Measurements from ENCODE around the gene SMU1.

SMU1 gene

DNA sequence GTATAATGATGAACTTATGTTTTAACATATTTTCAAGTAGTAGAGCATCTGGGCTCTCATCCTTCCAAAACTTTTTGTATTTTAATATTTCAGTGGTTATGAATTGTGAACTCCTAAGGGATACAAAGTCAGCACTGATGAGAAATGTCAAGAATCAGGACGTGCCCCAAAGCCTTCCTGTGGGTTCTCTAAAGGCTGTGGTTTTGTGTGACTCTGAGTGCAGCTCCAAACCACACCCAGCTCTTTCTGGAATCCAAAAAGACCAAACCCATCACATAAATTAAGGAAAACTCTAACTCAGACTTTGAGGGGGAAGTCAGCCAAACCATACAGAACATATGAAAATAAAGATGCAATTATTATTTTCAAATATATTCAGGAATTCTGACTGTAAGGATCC is 40.8 kb upstream of the SMU1 start:
- ChIA-PET CTCF (no interaction called here), POLR2A (no interaction called here)
- H3K4me1 ChIP-seq (ENCODE audit: control insufficient read depth, insufficient read depth, low read length), result no peaks in the 10 kb centered on the region
- no peak overlapping the region for H3K4me3 ChIP-seq (ENCODE audit: low read depth, low read length)
- TF ChIP-seq ZNF174 (tag by site-specific recombination; IDR thresholded peaks at IDR 0.05) (no peak), PBX3 (CRISPR knock-in tag; IDR thresholded peaks at IDR 0.05) (no peak), OSR2 (tag by site-specific recombination; IDR thresholded peaks at IDR 0.05) (no peak), ZFP69B (tag by site-specific recombination; IDR thresholded peaks at IDR 0.05) (no peak), ZNF214 (tag by site-specific recombination; IDR thresholded peaks at IDR 0.05; ENCODE audit: borderline replicate concordance) (no peak), ZNF768 (tag by site-specific recombination; IDR thresholded peaks at IDR 0.05) (no peak), SP2 (tag by site-specific recombination; IDR thresholded peaks at IDR 0.05) (no peak), PRDM4 (tag by site-specific recombination; IDR thresholded peaks at IDR 0.05) (no peak)
- TF ChIP-seq, protein P1, sequence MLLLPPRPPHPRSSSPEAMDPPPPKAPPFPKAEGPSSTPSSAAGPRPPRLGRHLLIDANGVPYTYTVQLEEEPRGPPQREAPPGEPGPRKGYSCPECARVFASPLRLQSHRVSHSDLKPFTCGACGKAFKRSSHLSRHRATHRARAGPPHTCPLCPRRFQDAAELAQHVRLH (tag by site-specific recombination; IDR thresholded peaks at IDR 0.05), result no peak
- TF ChIP-seq, protein P2, sequence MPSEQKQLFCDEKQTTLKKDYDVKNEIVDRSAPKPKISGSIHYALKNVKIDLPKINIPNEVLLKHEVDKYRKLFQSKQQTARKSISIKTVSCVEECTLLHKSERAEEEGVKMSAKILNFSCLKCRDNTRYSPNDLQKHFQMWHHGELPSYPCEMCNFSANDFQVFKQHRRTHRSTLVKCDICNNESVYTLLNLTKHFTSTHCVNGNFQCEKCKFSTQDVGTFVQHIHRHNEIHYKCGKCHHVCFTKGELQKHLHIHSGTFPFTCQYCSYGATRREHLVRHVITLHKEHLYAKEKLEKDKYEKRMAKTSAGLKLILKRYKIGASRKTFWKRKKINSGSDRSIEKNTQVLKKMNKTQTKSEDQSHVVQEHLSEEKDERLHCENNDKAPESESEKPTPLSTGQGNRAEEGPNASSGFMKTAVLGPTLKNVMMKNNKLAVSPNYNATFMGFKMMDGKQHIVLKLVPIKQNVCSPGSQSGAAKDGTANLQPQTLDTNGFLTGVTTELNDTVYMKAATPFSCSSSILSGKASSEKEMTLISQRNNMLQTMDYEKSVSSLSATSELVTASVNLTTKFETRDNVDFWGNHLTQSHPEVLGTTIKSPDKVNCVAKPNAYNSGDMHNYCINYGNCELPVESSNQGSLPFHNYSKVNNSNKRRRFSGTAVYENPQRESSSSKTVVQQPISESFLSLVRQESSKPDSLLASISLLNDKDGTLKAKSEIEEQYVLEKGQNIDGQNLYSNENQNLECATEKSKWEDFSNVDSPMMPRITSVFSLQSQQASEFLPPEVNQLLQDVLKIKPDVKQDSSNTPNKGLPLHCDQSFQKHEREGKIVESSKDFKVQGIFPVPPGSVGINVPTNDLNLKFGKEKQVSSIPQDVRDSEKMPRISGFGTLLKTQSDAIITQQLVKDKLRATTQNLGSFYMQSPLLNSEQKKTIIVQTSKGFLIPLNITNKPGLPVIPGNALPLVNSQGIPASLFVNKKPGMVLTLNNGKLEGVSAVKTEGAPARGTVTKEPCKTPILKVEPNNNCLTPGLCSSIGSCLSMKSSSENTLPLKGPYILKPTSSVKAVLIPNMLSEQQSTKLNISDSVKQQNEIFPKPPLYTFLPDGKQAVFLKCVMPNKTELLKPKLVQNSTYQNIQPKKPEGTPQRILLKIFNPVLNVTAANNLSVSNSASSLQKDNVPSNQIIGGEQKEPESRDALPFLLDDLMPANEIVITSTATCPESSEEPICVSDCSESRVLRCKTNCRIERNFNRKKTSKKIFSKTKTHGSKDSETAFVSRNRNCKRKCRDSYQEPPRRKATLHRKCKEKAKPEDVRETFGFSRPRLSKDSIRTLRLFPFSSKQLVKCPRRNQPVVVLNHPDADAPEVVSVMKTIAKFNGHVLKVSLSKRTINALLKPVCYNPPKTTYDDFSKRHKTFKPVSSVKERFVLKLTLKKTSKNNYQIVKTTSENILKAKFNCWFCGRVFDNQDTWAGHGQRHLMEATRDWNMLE (tag by site-specific recombination; conservative IDR thresholded peaks at IDR 0.05; ENCODE audit: low read depth), result no peak
- TF ChIP-seq, protein P3, sequence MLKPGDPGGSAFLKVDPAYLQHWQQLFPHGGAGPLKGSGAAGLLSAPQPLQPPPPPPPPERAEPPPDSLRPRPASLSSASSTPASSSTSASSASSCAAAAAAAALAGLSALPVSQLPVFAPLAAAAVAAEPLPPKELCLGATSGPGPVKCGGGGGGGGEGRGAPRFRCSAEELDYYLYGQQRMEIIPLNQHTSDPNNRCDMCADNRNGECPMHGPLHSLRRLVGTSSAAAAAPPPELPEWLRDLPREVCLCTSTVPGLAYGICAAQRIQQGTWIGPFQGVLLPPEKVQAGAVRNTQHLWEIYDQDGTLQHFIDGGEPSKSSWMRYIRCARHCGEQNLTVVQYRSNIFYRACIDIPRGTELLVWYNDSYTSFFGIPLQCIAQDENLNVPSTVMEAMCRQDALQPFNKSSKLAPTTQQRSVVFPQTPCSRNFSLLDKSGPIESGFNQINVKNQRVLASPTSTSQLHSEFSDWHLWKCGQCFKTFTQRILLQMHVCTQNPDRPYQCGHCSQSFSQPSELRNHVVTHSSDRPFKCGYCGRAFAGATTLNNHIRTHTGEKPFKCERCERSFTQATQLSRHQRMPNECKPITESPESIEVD (tag by site-specific recombination; IDR thresholded peaks at IDR 0.05), result no peak
- TF ChIP-seq, protein P4, sequence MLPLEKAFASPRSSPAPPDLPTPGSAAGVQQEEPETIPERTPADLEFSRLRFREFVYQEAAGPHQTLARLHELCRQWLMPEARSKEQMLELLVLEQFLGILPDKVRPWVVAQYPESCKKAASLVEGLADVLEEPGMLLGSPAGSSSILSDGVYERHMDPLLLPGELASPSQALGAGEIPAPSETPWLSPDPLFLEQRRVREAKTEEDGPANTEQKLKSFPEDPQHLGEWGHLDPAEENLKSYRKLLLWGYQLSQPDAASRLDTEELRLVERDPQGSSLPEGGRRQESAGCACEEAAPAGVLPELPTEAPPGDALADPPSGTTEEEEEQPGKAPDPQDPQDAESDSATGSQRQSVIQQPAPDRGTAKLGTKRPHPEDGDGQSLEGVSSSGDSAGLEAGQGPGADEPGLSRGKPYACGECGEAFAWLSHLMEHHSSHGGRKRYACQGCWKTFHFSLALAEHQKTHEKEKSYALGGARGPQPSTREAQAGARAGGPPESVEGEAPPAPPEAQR (tag by site-specific recombination; IDR thresholded peaks at IDR 0.05), result no peak
- peaks cover 0 to 47% of the 10 kb centered on the region in 2 experiments; a peak in 2 of 3 replicates for H3K36me3 ChIP-seq (ENCODE audit: control insufficient read depth in 2 of 2, insufficient read depth in 1 of 2, low read length in 2 of 2)
- no peak overlapping the region for H3K27ac ChIP-seq (ENCODE audit: extremely low read depth, low read depth, low read length)
- no peaks in the 10 kb centered on the region for H3K9me3 ChIP-seq (ENCODE audit: control insufficient read depth, insufficient read depth, low read depth, low read length)
